Activated CD4-positive, alpha-beta memory T cell treated with anti-CD3 and anti-CD28 coated beads for 36 hours (primary cell): ENCODE measurements around the gene ZNF221. TPM values are rescaled to one million over a fixed set of nuclear protein-coding genes. Genes with fewer than 3 reads are reported as not detected.

Source experiments
- CTCF ChIA-PET: fragments of 350-600 bp; sonication (Branson Sonifier 250); formaldehyde crosslinking; loops from one replicate; lab custom pipeline; 2021; ENCODE audit warnings: antibody characterized with exemption, inconsistent platforms; lab: Charles Lee
- POLR2A ChIA-PET: fragments of 350-600 bp; sonication (Branson Sonifier 250); formaldehyde crosslinking; loops from one replicate; lab custom pipeline; 2021; ENCODE audit warnings: antibody characterized with exemption; lab: Charles Lee
- DNase-seq: peaks from one replicate; pipeline ENCODE4 v3.0.0-alpha.2; 2020
- H3K27ac Mint-ChIP-seq: one replicate; pipeline ENCODE4 v1.8.0; 2021; ENCODE audit warnings: mixed read lengths
- H3K27me3 Mint-ChIP-seq: one replicate; pipeline ENCODE4 v1.8.0; 2021; ENCODE audit warnings: mixed read lengths
- H3K36me3 Mint-ChIP-seq: one replicate; pipeline ENCODE4 v1.8.0; 2021; ENCODE audit warnings: mixed read lengths
- H3K4me1 Mint-ChIP-seq: one replicate; pipeline ENCODE4 v1.8.0; 2021; ENCODE audit warnings: low read depth, mixed read lengths
- H3K4me3 Mint-ChIP-seq: one replicate; pipeline ENCODE4 v1.8.0; 2021; ENCODE audit warnings: mild to moderate bottlenecking, mixed read lengths
- H3K9me3 Mint-ChIP-seq: one replicate; pipeline ENCODE4 v1.8.0; 2021; ENCODE audit warnings: mixed read lengths
- intact Hi-C: fragments of 100-400 bp; cut with micrococcal nuclease; formaldehyde crosslinking; loops from one replicate; pipeline ENCODE4 v1.15.1; 2023
- total RNA-seq, 2 experiments: library from RNA; stranded (reverse); gene quantifications; one replicate each; pipeline ENCODE4 v1.2.3, GENCODE V29; 2021

The ZNF221 gene
- total RNA-seq, 2 experiments from 2014 or later = 0.73 to 1.0 TPM

DNA sequence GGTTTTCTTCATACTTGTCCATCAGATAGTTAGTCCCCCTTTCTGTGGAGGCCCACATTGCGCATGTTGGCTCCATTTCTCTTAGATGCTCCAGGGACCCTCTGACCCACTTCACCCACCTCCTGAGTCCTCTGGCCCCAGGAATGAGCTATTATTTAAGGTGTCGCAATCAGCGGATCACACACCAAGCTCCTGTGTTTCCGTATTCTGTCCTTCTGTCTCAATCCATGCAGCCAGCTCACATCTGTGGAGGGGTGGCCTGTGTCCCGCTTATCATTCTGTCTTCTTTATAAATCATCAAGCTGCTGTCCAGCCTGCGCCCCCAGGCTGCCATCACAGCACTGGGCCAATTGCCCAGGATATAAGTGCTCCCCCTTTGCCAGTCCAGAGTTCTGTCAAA, 56.4 kb downstream of the ZNF221 start:
- DNase-seq = no peak
- peaks cover 71% of the 10 kb centered on the region for H3K36me3 Mint-ChIP-seq
- CTCF ChIA-PET = no interaction called here
- H3K4me1 Mint-ChIP-seq = peaks cover 11% of the 10 kb centered on the region
- H3K9me3 Mint-ChIP-seq = peaks cover 64% of the 10 kb centered on the region
- intact Hi-C loops = no loop called here
- H3K27me3 Mint-ChIP-seq = no peaks in the 10 kb centered on the region
- no peak overlapping the region for H3K27ac Mint-ChIP-seq
- H3K4me3 Mint-ChIP-seq = no peak overlapping the region
- POLR2A ChIA-PET = no interaction called here

DNA sequence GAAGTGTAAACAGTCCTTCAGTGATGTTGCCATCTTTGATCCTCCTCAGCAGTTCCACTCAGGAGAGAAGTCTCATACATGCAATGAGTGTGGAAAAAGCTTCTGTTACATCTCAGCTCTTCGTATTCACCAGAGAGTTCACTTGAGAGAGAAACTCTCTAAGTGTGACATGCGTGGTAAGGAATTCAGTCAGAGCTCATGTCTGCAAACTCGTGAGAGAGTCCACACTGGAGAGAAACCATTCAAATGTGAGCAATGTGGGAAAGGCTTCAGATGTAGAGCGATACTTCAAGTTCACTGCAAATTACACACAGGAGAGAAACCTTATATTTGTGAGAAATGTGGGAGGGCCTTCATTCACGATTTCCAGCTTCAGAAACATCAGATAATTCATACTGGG, 59.4 kb downstream of the ZNF221 start:
- peaks cover 76% of the 10 kb centered on the region for H3K36me3 Mint-ChIP-seq
- H3K27ac Mint-ChIP-seq = no peak overlapping the region
- H3K4me3 Mint-ChIP-seq = no peak overlapping the region
- ChIA-PET CTCF (no interaction called here), POLR2A (no interaction called here)
- peaks cover 92% of the 10 kb centered on the region for H3K9me3 Mint-ChIP-seq
- intact Hi-C loops = no loop called here
- no peak for DNase-seq
- no peaks in the 10 kb centered on the region for H3K4me1 Mint-ChIP-seq
- no peaks in the 10 kb centered on the region for H3K27me3 Mint-ChIP-seq

Other genes starting within 250 kb of the ZNF221 start
- not detected for gene IRGC, start 235.2 kb upstream of the ZNF221 start, total RNA-seq
- 10 to 100 TPM; 58.2 to 58.3 TPM for gene SMG9, start 196.3 kb upstream of the ZNF221 start, total RNA-seq
- 100 to 1,000 TPM; 120 to 130 TPM for gene KCNN4, start 170.3 kb upstream of the ZNF221 start, total RNA-seq
- gene LYPD5, start 148.8 kb upstream of the ZNF221 start, total RNA-seq = 1 to 10 TPM in 1 of 2 experiments, under 1 TPM in 1; 0.62 to 1.2 TPM
- gene ZNF283, start 123.9 kb upstream of the ZNF221 start, total RNA-seq = 1 to 10 TPM; 5.2 to 8.1 TPM
- gene ZNF404, start 67.3 kb upstream of the ZNF221 start, total RNA-seq = 1 to 10 TPM in 1 of 2 experiments, under 1 TPM in 1; 0.61 to 1.4 TPM
- 1 to 10 TPM; 7.7 to 9.6 TPM for gene ZNF45, start 15.9 kb upstream of the ZNF221 start, total RNA-seq
- gene ZNF155, start 33.0 kb downstream of the ZNF221 start, total RNA-seq = 1 to 10 TPM; 2.9 to 4.5 TPM
- 1 to 10 TPM; 3.8 TPM for gene ZNF230, start 51.7 kb downstream of the ZNF221 start, total RNA-seq
- under 1 TPM; 0.88 to 0.94 TPM for gene ZNF222, start 74.2 kb downstream of the ZNF221 start, total RNA-seq
- gene ZNF223, start 100.8 kb downstream of the ZNF221 start, total RNA-seq = under 1 TPM; 0.55 to 0.73 TPM
- 1 to 10 TPM; 1.1 to 1.4 TPM for gene ZNF284, start 120.9 kb downstream of the ZNF221 start, total RNA-seq
- gene ZNF224, start 143.1 kb downstream of the ZNF221 start, total RNA-seq = 10 to 100 TPM; 12.8 to 14.0 TPM
- 1 to 10 TPM; 2.5 to 2.9 TPM for gene ZNF225, start 162.2 kb downstream of the ZNF221 start, total RNA-seq
- 1 to 10 TPM; 7.3 to 8.7 TPM for gene ZNF234, start 190.3 kb downstream of the ZNF221 start, total RNA-seq
- gene ZNF226, start 213.9 kb downstream of the ZNF221 start, total RNA-seq = 10 to 100 TPM; 10.6 to 10.7 TPM